HepG2 (cell line): ENCODE results near the gene VEGFA. TPM values are rescaled to one million over a fixed set of nuclear protein-coding genes. Genes with fewer than 3 reads are reported as not detected.
A peak's percentile ranks its signal among the peaks of the same experiment; 100 is the strongest.

Source experiments
- ATM ChIP-seq: fragments of 450-650 bp; IDR thresholded peaks from 2 replicates; pipeline ENCODE4 v1.7.1; 2017; ENCODE audit warnings: mild to moderate bottlenecking, borderline replicate concordance
- CAMTA2 ChIP-seq: sonication (generic); formaldehyde crosslinking; IDR thresholded peaks from 2 replicates; pipeline ENCODE4 v1.4.0; 2020; ENCODE audit warnings: mild to moderate bottlenecking, missing genetic modification reagents, borderline replicate concordance
- FIP1L1 ChIP-seq: fragments of 200-400 bp; formaldehyde crosslinking; IDR thresholded peaks from 2 replicates; pipeline ENCODE4 v1.6.1; 2018; ENCODE audit warnings: low read depth, mild to moderate bottlenecking, low read length, moderate library complexity, borderline replicate concordance; ENCODE audit not compliant: insufficient read depth
- HDAC6 ChIP-seq: fragments of 200-600 bp; sonication (generic); IDR thresholded peaks from 2 replicates; pipeline ENCODE4 v1.7.0; 2017; ENCODE audit warnings: mild to moderate bottlenecking, antibody characterized with exemption, low read length, low read depth
- LCORL ChIP-seq, 2 experiments: fragments of 450-650 bp in 1 of 2; sonication (generic) in 1 of 2; formaldehyde crosslinking in 1 of 2; IDR thresholded peaks; 2 replicates each; pipeline versions ENCODE4 v1.5.0 to v1.6.1; 2017 to 2020; ENCODE audit warnings: antibody characterized with exemption in 1 of 2, missing genetic modification reagents in 1 of 2
- NPAS2 ChIP-seq: sonication (generic); formaldehyde crosslinking; IDR thresholded peaks from 2 replicates; pipeline ENCODE4 v1.8.0; 2022; ENCODE audit warnings: mild to moderate bottlenecking, missing genetic modification reagents, borderline replicate concordance
- PAWR ChIP-seq: sonication (generic); formaldehyde crosslinking; IDR thresholded peaks from 2 replicates; pipeline ENCODE4 v1.4.0; 2020; ENCODE audit warnings: missing genetic modification reagents, mild to moderate bottlenecking, borderline replicate concordance
- SNAI1 ChIP-seq: sonication (generic); formaldehyde crosslinking; IDR thresholded peaks from 2 replicates; pipeline ENCODE4 v1.5.0; 2020; ENCODE audit warnings: mild to moderate bottlenecking, missing genetic modification reagents, borderline replicate concordance
- ZC3H4 ChIP-seq: sonication (generic); formaldehyde crosslinking; IDR thresholded peaks from 2 replicates; pipeline ENCODE4 v1.4.0; 2020; ENCODE audit warnings: missing genetic modification reagents, borderline replicate concordance
- ZKSCAN5 ChIP-seq: sonication (generic); formaldehyde crosslinking; IDR thresholded peaks from 2 replicates; pipeline ENCODE4 v1.5.1; 2020; ENCODE audit warnings: mild to moderate bottlenecking, missing genetic modification reagents
- ZMYM3 ChIP-seq: sonication (generic); formaldehyde crosslinking; IDR thresholded peaks from 2 replicates; pipeline ENCODE4 v1.5.1; 2020; ENCODE audit warnings: mild to moderate bottlenecking, missing genetic modification reagents
- ZNF556 ChIP-seq: sonication (generic); formaldehyde crosslinking; IDR thresholded peaks from 2 replicates; pipeline ENCODE4 v1.4.0; 2020; ENCODE audit warnings: mild to moderate bottlenecking, missing genetic modification reagents, borderline replicate concordance
- ZNF564 ChIP-seq: sonication (generic); formaldehyde crosslinking; IDR thresholded peaks from 2 replicates; pipeline ENCODE4 v1.8.1; 2023; ENCODE audit warnings: mild to moderate bottlenecking, missing genetic modification reagents
- ZNF782 ChIP-seq: sonication (generic); formaldehyde crosslinking; IDR thresholded peaks from 2 replicates; pipeline ENCODE4 v1.4.0; 2020; ENCODE audit warnings: missing genetic modification reagents, mild to moderate bottlenecking, borderline replicate concordance
- polyA plus RNA-seq, 8 experiments: library from polyadenylated mRNA; depleted of rRNA in 3 of 8; stranded (reverse) in 7 of 8; unstranded in 1 of 8; fragments of >200 nt; fragmentation: Illumina TruSeq in 4 of 8; extraction: Trizol in 4 of 8; gene quantifications; 2 replicates each; pipeline versions ENCODE4 v1.2.1 to v1.2.3, GENCODE V29; 2011 to 2016; ENCODE audit warnings: low read depth in 4 of 8, missing spikeins in 1 of 8, mixed read lengths in 1 of 8; ENCODE audit not compliant: insufficient read depth in 1 of 8
- total RNA-seq, 5 experiments: library from RNA; depleted of rRNA; stranded (reverse); fragments of >200 nt; fragmentation: Illumina TruSeq; extraction: Trizol; gene quantifications; 2 replicates each; pipeline ENCODE4 v1.2.3, GENCODE V29; 2016; ENCODE audit warnings: low read depth in 1 of 5
- TF ChIP-seq, protein P1 (sequence below): sonication (generic); formaldehyde crosslinking; conservative IDR thresholded peaks from 2 replicates; pipeline ENCODE4 v1.8.0; 2022; ENCODE audit warnings: low read depth, missing genetic modification reagents
- TF ChIP-seq, protein P2 (sequence below): sonication (generic); formaldehyde crosslinking; IDR thresholded peaks from 2 replicates; pipeline ENCODE4 v1.4.0; 2020; ENCODE audit warnings: missing genetic modification reagents, mild to moderate bottlenecking, borderline replicate concordance
- TF ChIP-seq, protein P3 (sequence below): IDR thresholded peaks from 2 replicates; pipeline ENCODE4 v1.6.1; 2016; ENCODE audit warnings: control low read depth
- TF ChIP-seq, protein P4 (sequence below): sonication (generic); IDR thresholded peaks from 2 replicates; pipeline ENCODE4 v1.6.1; 2016; ENCODE audit warnings: low read depth, borderline replicate concordance

VEGFA gene
- total and polyA plus RNA-seq, 2 of the 13 experiments (the other 11 are each of a cell fraction or from before 2014, with no cell fraction given) = 68.1 to 629 TPM

DNA sequence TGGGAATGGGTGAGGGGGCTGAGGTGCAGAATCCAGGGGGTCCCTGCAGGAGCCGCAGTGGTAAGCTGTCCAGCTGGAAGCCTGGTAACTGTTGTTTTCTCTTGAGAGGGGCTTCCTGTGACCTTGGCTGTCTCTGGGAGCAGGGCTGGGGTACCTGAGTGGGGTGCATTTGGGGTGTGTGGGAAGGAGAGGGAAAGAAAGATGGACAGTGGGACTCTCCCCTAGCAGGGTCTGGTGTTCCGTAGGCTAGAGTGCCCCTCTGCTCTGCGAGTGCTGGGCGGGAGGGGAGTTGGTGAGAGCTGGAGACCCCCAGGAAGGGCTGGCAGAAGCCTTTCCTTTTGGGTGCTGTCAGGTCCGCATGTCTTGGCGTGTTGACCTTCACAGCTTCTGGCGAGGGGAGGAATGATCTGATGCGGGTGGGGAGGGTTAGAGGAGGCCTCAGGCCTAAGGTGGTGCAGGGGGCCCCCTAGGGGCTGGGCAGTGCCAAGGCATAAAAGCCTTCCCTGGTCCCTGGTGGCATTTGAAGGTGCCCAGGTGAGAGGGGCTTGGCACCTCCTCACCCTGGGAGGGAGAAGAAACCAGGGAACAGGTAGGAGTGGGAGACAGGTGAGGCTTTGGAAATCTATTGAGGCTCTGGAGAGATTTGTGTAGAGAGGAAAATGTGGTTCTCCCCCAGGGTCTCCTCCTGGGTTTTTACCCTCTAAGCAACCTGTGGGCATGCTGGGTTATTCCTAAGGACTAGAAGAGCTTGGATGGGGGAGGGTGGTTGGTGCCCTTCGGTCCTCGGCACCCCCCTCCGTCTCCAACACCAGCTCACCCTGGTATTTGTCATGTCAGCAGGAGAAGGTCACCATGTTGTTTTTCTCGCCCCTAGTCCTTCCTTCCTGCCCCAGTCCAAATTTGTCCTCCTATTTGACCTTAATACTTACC, 3.3 kb downstream of the VEGFA start (continued):
- TF ChIP-seq, protein P1, sequence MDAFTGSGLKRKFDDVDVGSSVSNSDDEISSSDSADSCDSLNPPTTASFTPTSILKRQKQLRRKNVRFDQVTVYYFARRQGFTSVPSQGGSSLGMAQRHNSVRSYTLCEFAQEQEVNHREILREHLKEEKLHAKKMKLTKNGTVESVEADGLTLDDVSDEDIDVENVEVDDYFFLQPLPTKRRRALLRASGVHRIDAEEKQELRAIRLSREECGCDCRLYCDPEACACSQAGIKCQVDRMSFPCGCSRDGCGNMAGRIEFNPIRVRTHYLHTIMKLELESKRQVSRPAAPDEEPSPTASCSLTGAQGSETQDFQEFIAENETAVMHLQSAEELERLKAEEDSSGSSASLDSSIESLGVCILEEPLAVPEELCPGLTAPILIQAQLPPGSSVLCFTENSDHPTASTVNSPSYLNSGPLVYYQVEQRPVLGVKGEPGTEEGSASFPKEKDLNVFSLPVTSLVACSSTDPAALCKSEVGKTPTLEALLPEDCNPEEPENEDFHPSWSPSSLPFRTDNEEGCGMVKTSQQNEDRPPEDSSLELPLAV (CRISPR knock-in tag) = no peak
- TF ChIP-seq ZNF782 (CRISPR knock-in tag) (peak; percentile 28; the same call in 1 of the 2 replicates), ATM (no peak), NPAS2 (CRISPR knock-in tag) (no peak), ZMYM3 (0 out of 2 replicates have a peak, but pooled peaks have one; percentile 54), CAMTA2 (CRISPR knock-in tag) (no peak), ZNF564 (CRISPR knock-in tag) (no peak; the same call in 1 of the 2 replicates), ZC3H4 (CRISPR knock-in tag) (no peak; the same call in 1 of the 2 replicates), ZNF556 (CRISPR knock-in tag) (no peak), HDAC6 (no peak), FIP1L1 (no peak), PAWR (CRISPR knock-in tag) (no peak), SNAI1 (CRISPR knock-in tag) (0 out of 2 replicates have a peak, but pooled peaks have one; percentile 32), ZKSCAN5 (CRISPR knock-in tag) (no peak), LCORL (IDR thresholded peaks at IDR 0.05) (no peak), LCORL (CRISPR knock-in tag; IDR thresholded peaks at IDR 0.05) (no peak)
- TF ChIP-seq, protein P2, sequence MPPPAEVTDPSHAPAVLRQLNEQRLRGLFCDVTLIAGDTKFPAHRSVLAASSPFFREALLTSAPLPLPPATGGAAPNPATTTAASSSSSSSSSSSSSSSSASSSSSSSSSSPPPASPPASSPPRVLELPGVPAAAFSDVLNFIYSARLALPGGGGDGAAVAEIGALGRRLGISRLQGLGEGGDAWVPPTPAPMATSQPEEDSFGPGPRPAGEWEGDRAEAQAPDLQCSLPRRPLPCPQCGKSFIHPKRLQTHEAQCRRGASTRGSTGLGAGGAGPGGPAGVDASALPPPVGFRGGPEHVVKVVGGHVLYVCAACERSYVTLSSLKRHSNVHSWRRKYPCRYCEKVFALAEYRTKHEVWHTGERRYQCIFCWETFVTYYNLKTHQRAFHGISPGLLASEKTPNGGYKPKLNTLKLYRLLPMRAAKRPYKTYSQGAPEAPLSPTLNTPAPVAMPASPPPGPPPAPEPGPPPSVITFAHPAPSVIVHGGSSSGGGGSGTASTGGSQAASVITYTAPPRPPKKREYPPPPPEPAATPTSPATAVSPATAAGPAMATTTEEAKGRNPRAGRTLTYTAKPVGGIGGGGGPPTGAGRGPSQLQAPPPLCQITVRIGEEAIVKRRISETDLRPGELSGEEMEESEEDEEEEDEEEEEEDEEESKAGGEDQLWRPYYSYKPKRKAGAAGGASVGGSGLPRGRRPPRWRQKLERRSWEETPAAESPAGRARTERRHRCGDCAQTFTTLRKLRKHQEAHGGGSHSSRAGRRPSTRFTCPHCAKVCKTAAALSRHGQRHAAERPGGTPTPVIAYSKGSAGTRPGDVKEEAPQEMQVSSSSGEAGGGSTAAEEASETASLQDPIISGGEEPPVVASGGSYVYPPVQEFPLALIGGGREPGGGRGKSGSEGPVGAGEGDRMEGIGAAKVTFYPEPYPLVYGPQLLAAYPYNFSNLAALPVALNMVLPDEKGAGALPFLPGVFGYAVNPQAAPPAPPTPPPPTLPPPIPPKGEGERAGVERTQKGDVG (CRISPR knock-in tag) = no peak
- TF ChIP-seq, protein P3, sequence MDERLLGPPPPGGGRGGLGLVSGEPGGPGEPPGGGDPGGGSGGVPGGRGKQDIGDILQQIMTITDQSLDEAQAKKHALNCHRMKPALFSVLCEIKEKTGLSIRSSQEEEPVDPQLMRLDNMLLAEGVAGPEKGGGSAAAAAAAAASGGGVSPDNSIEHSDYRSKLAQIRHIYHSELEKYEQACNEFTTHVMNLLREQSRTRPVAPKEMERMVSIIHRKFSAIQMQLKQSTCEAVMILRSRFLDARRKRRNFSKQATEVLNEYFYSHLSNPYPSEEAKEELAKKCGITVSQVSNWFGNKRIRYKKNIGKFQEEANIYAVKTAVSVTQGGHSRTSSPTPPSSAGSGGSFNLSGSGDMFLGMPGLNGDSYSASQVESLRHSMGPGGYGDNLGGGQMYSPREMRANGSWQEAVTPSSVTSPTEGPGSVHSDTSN (CRISPR knock-in tag) = no peak
- TF ChIP-seq, protein P4, sequence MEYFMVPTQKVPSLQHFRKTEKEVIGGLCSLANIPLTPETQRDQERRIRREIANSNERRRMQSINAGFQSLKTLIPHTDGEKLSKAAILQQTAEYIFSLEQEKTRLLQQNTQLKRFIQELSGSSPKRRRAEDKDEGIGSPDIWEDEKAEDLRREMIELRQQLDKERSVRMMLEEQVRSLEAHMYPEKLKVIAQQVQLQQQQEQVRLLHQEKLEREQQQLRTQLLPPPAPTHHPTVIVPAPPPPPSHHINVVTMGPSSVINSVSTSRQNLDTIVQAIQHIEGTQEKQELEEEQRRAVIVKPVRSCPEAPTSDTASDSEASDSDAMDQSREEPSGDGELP = peak; percentile 30; the same call in 1 of the 2 replicates
